GM21447 (cell line): ENCODE data around the gene CLEC2L.
A peak's percentile ranks its signal among the peaks of the same experiment; 100 is the strongest.

Source experiments
- ATAC-seq: cut with Tn5 transposase; IDR thresholded peaks from one replicate; pipeline ENCODE4 v1.9.1; 2021; ENCODE audit not compliant: unreplicated experiment

The CLEC2L gene

GRCh38 chr7:139523199-139523941 is at the start of gene CLEC2L:
Gene CLEC2L, plus strand, starts transcription at chr7:139523685. Its CDS starts 243 bp downstream, at chr7:139523928.
- no peak for ATAC-seq

GRCh38 chr7:139476139-139476538 is 47.3 kb upstream of the CLEC2L start:
- ATAC-seq, result no peak

GRCh38 chr7:139476891-139477290 is 46.6 kb upstream of the CLEC2L start:
- ATAC-seq, result no peak

GRCh38 chr7:139479620-139480019 is 43.9 kb upstream of the CLEC2L start:
- no peak for ATAC-seq

GRCh38 chr7:139481364-139481763 is 42.1 kb upstream of the CLEC2L start:
- ATAC-seq, result no peak

GRCh38 chr7:139482122-139482521 is 41.4 kb upstream of the CLEC2L start:
- no peak for ATAC-seq

- no peak for ATAC-seq
These were observed 40.6 kb upstream of the CLEC2L start for GRCh38 chr7:139482662-139483466.

GRCh38 chr7:139487366-139488080 is 36.0 kb upstream of the CLEC2L start:
- no peak for ATAC-seq

GRCh38 chr7:139488810-139489209 is 34.7 kb upstream of the CLEC2L start:
- ATAC-seq, result no peak

- no peak for ATAC-seq
These were observed 33.4 kb upstream of the CLEC2L start for GRCh38 chr7:139490130-139490529.

GRCh38 chr7:139492293-139492692 is 31.2 kb upstream of the CLEC2L start:
- ATAC-seq, result no peak

- peak; percentile 89 for ATAC-seq
These were observed 28.5 kb upstream of the CLEC2L start for GRCh38 chr7:139494835-139495579.

GRCh38 chr7:139495580-139496125 is 27.8 kb upstream of the CLEC2L start:
- ATAC-seq, result no peak

GRCh38 chr7:139496528-139496927 is 27.0 kb upstream of the CLEC2L start:
- no peak for ATAC-seq

GRCh38 chr7:139500770-139501138 is 22.7 kb upstream of the CLEC2L start:
- no peak for ATAC-seq

- no peak for ATAC-seq
These were observed 21.3 kb upstream of the CLEC2L start for GRCh38 chr7:139502226-139502625.

GRCh38 chr7:139505563-139505962 is 17.9 kb upstream of the CLEC2L start:
- no peak for ATAC-seq

- no peak for ATAC-seq
These were observed 13.9 kb upstream of the CLEC2L start for GRCh38 chr7:139509535-139509934.

GRCh38 chr7:139511315-139511714 is 12.2 kb upstream of the CLEC2L start:
- no peak for ATAC-seq

GRCh38 chr7:139515266-139515665 is 8.2 kb upstream of the CLEC2L start:
- no peak for ATAC-seq

- no peak for ATAC-seq
These were observed 2.0 kb upstream of the CLEC2L start for GRCh38 chr7:139521439-139521838.
